HCT116 (cell line): ENCODE results near the gene NFIC. TPM values are rescaled to one million over a fixed set of nuclear protein-coding genes. Genes with fewer than 3 reads are reported as not detected.

Experiments
- ATAC-seq: fragments of 200-7000 bp; cut with Tn5 transposase; 2 replicates; pipeline ENCODE4 v1.9.1; 2020; ENCODE audit warnings: mild to moderate bottlenecking, moderate library complexity
- BruUV-seq: library from RNA; stranded (reverse); fragments of 400-500 nt; replicated peaks from 2 replicates; lab custom pipeline; 2021; lab: Mats Ljungman, UMichigan
- CTCF ChIA-PET: fragments of 300-600 bp; sonication (Branson Sonifier 250); formaldehyde crosslinking; loops from one replicate; lab custom pipeline; 2021; ENCODE audit warnings: antibody characterized with exemption; lab: Charles Lee
- POLR2A ChIA-PET: fragments of 300-600, 350-600 bp; sonication (Branson Sonifier 250); formaldehyde crosslinking; loops from one replicate; lab custom pipeline; 2021; ENCODE audit warnings: antibody characterized with exemption; lab: Charles Lee
- RAD21 ChIA-PET, 2 experiments: fragments of 300-600 bp; sonication (Branson Sonifier 250); formaldehyde crosslinking; loops; one replicate each; lab custom pipeline; 2023; ENCODE audit warnings: low total read pairs in 2 of 2; ENCODE audit not compliant: uncharacterized antibody in 2 of 2, unreplicated experiment in 2 of 2, low non-redundant PET in 1 of 2; lab: Charles Lee
- DNase-seq: peaks from one replicate; pipeline ENCODE4 v3.0.0-alpha.2; 2010; ENCODE audit warnings: low read depth, low spot score
- H2AFZ ChIP-seq: fragments of 200-600 bp; shearing (Covaris generic), sonication (generic); 2 replicates; pipeline ENCODE4 v1.6.1; 2017; ENCODE audit warnings: low read depth, mixed run types, mixed read lengths, antibody characterized with exemption, low read length; ENCODE audit not compliant: poor library complexity, severe bottlenecking
- H3K27ac ChIP-seq: 2 replicates; pipeline ENCODE4 v1.5.1; 2012; ENCODE audit warnings: low read depth, low read length
- H3K27me3 ChIP-seq: fragments of 200-600 bp; sonication (generic); 2 replicates; pipeline ENCODE4 v1.6.1; 2016; ENCODE audit warnings: mixed run types, low read length, mixed read lengths; ENCODE audit not compliant: insufficient read depth
- H3K36me3 ChIP-seq, 2 experiments: fragments of 200-500 bp in 1 of 2; fragments of 200-600 bp in 1 of 2; sonication (Bioruptor generic) in 1 of 2; sonication (generic) in 1 of 2; 2 replicates each; pipeline versions ENCODE4 v1.5.1 to v1.6.1; 2014 to 2016; ENCODE audit warnings: low read length in 2 of 2, inconsistent platforms in 1 of 2, mixed read lengths in 1 of 2, mixed run types in 1 of 2; ENCODE audit not compliant: insufficient read depth in 2 of 2, control insufficient read depth in 1 of 2
- H3K4me1 ChIP-seq, 2 experiments: fragments of 200-600 bp in 1 of 2; sonication (generic) in 1 of 2; 2 replicates each; pipeline versions ENCODE4 v1.5.1 to v1.6.1; 2012 to 2017; ENCODE audit warnings: low read length in 2 of 2, inconsistent platforms in 1 of 2, mild to moderate bottlenecking in 1 of 2, mixed read lengths in 1 of 2, mixed run types in 1 of 2, moderate library complexity in 1 of 2; ENCODE audit not compliant: insufficient read depth in 2 of 2, control insufficient read depth in 1 of 2
- H3K4me2 ChIP-seq: fragments of 200-600 bp; sonication (generic); 2 replicates; pipeline ENCODE4 v1.6.1; 2017; ENCODE audit warnings: mixed run types, low read length, mixed read lengths
- H3K4me3 ChIP-seq, 2 experiments: fragments of 200-600 bp in 1 of 2; sonication (generic) in 1 of 2; replicated peaks in 1 of 2; 2 replicates each; pipeline ENCODE4 v1.5.1; 2011 to 2016; ENCODE audit warnings: low read length in 2 of 2, control low read depth in 1 of 2, low read depth in 1 of 2, mild to moderate bottlenecking in 1 of 2, mixed read lengths in 1 of 2, mixed run types in 1 of 2
- H3K79me2 ChIP-seq: fragments of 200-600 bp; sonication (generic); 2 replicates; pipeline ENCODE4 v1.6.1; 2017; ENCODE audit warnings: mild to moderate bottlenecking, mixed run types, low read length, moderate library complexity, mixed read lengths; ENCODE audit not compliant: insufficient read depth
- H3K9ac ChIP-seq: fragments of 200-600 bp; sonication (generic); 2 replicates; pipeline ENCODE4 v1.6.1; 2016; ENCODE audit warnings: low read length, mixed read lengths
- H3K9me2 ChIP-seq: fragments of 200-600 bp; sonication (generic), shearing (Covaris generic); 2 replicates; pipeline ENCODE4 v1.6.1; 2017; ENCODE audit warnings: mixed run types, mild to moderate bottlenecking, moderate library complexity; ENCODE audit not compliant: insufficient read depth
- H3K9me3 ChIP-seq, 2 experiments: fragments of 200-500 bp in 1 of 2; fragments of 200-600 bp in 1 of 2; sonication (Bioruptor generic) in 1 of 2; sonication (generic) in 1 of 2; 2 replicates each; pipeline ENCODE4 v1.6.1; 2014 to 2017; ENCODE audit warnings: low read length in 2 of 2, mixed read lengths in 2 of 2, inconsistent platforms in 1 of 2, low read depth in 1 of 2, mild to moderate bottlenecking in 1 of 2, mixed run types in 1 of 2, moderate library complexity in 1 of 2; ENCODE audit not compliant: control insufficient read depth in 1 of 2, insufficient read depth in 1 of 2
- H4K20me1 ChIP-seq: fragments of 200-600 bp; sonication (generic), shearing (Covaris generic); 2 replicates; pipeline ENCODE4 v1.6.1; 2017; ENCODE audit warnings: mixed run types, mild to moderate bottlenecking, moderate library complexity; ENCODE audit not compliant: insufficient read depth
- EGR1 ChIP-seq: IDR thresholded peaks from 2 replicates; pipeline ENCODE4 v1.6.1; 2012; ENCODE audit warnings: low read depth
- ELF1 ChIP-seq: IDR thresholded peaks from 2 replicates; pipeline ENCODE4 v1.6.1; 2012; ENCODE audit warnings: low read depth, borderline replicate concordance
- EZH2 ChIP-seq: fragments of 200-600 bp; sonication (generic); IDR thresholded peaks from 2 replicates; pipeline ENCODE4 v1.6.1; 2017; ENCODE audit warnings: antibody characterized with exemption, mixed run types
- EZH2phosphoT487 ChIP-seq: fragments of 200-600 bp; IDR thresholded peaks from 2 replicates; pipeline ENCODE4 v1.6.1; 2018; ENCODE audit warnings: antibody characterized with exemption, borderline replicate concordance
- FOSL1 ChIP-seq: IDR thresholded peaks from 2 replicates; pipeline ENCODE4 v1.6.1; 2012; ENCODE audit warnings: low read depth
- JUND ChIP-seq: IDR thresholded peaks from 2 replicates; pipeline ENCODE4 v1.6.1; 2012
- MAX ChIP-seq: IDR thresholded peaks from 2 replicates; pipeline ENCODE4 v1.6.1; 2012
- POLR2A ChIP-seq: IDR thresholded peaks from 2 replicates; pipeline ENCODE4 v1.7.0; 2011; ENCODE audit warnings: borderline replicate concordance; ENCODE audit not compliant: insufficient read depth, insufficient read length; ENCODE audit errors: extremely low read depth
- RAD21 ChIP-seq: IDR thresholded peaks from 2 replicates; pipeline ENCODE4 v1.6.1; 2012; ENCODE audit warnings: low read depth, mild to moderate bottlenecking
- REST ChIP-seq: IDR thresholded peaks from 2 replicates; pipeline ENCODE4 v1.6.1; 2012; ENCODE audit warnings: low read depth
- SIN3A ChIP-seq: IDR thresholded peaks from 2 replicates; pipeline ENCODE4 v1.6.1; 2012; ENCODE audit warnings: low read depth
- SRF ChIP-seq: IDR thresholded peaks from 2 replicates; pipeline ENCODE4 v1.6.1; 2012; ENCODE audit warnings: low read depth
- YY1 ChIP-seq: IDR thresholded peaks from 2 replicates; pipeline ENCODE4 v1.6.1; 2011; ENCODE audit warnings: low read length, low read depth, moderate library complexity, mild to moderate bottlenecking; ENCODE audit not compliant: insufficient replicate concordance; ENCODE audit errors: extremely low read depth
- ZBTB33 ChIP-seq: IDR thresholded peaks from 2 replicates; pipeline ENCODE4 v1.6.1; 2011; ENCODE audit warnings: mild to moderate bottlenecking, low read length, moderate library complexity; ENCODE audit not compliant: insufficient replicate concordance; ENCODE audit errors: extremely low read depth
- ZFX ChIP-seq: fragments of 450-650 bp; IDR thresholded peaks from 2 replicates; pipeline ENCODE4 v1.6.1; 2017
- ZNF274 ChIP-seq: fragments of 200-500 bp; sonication (Bioruptor generic); IDR thresholded peaks from 2 replicates; pipeline ENCODE4 v1.6.1; 2014; ENCODE audit warnings: mild to moderate bottlenecking, low read depth, low read length, inconsistent platforms
- intact Hi-C: fragments of 100-400 bp; cut with micrococcal nuclease; formaldehyde crosslinking; loops from 2 replicates; pipeline ENCODE4 v1.10.0; 2022
- total RNA-seq: library from RNA; stranded (reverse); gene quantifications from one replicate; pipeline ENCODE4 v1.2.1, GENCODE V29; 2021; ENCODE audit not compliant: unreplicated experiment
- TF ChIP-seq, protein P1 (sequence below): IDR thresholded peaks from 2 replicates; pipeline ENCODE4 v1.6.1; 2012

The NFIC gene
- total RNA-seq, 1 experiment from 2014 or later: 116 TPM

DNA sequence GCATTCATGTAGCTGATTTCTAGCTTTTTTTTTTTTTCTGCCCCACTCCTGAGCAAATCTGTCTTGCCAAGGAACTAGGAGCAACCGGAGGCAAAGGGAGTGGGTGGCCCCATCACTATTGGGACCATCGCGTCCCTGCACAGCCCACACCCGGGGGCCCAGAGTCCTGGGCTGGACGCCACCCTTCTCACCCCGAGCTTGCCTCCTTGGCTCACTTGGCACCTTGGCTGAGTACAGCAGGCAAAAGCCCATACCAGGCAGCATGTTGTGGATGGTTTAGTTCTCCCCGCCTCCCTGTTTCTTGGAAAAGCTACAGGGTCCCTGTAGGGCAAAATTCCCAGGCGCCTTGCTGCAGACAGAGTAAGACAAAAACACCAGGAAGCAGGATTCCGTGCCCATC, 100.3 kb downstream of the NFIC start:
- no TSS peak for BruUV-seq
- ChIA-PET CTCF (no interaction called here), POLR2A (no interaction called here), RAD21 (no interaction called here)
- TF ChIP-seq RAD21 (no peak), ZNF274 (no peak), REST (no peak), EGR1 (no peak), ELF1 (no peak), EZH2phosphoT487 (no peak), ZBTB33 (no peak), SIN3A (no peak), MAX (no peak), FOSL1 (no peak), SRF (no peak), YY1 (no peak), JUND (no peak), POLR2A (no peak), EZH2 (no peak), ZFX (no peak)
- TF ChIP-seq, protein P1, sequence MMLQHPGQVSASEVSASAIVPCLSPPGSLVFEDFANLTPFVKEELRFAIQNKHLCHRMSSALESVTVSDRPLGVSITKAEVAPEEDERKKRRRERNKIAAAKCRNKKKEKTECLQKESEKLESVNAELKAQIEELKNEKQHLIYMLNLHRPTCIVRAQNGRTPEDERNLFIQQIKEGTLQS: no peak
- Histone ChIP-seq H3K4me1 (no peaks in the 10 kb centered on the region), H3K4me2 (no peak overlapping the region), H3K27me3 (no peaks in the 10 kb centered on the region), H3K79me2 (no peaks in the 10 kb centered on the region), H3K4me3 (no peak overlapping the region), H3K27ac (no peak overlapping the region), H2AFZ (no peak overlapping the region), H3K36me3 (peaks cover 6 to 8% of the 10 kb centered on the region in 2 experiments; a peak in 2 of 4 replicates), H3K9ac (no peak overlapping the region), H3K9me2 (no peaks in the 10 kb centered on the region), H4K20me1 (no peaks in the 10 kb centered on the region), H3K9me3 (no peaks in the 10 kb centered on the region; a peak in 1 of 4 replicates)
- intact Hi-C loops: no loop called here
- ATAC-seq (no peak), DNase-seq (no peak)
